Measurements from ENCODE around the gene GATD1.

GATD1 gene

DNA sequence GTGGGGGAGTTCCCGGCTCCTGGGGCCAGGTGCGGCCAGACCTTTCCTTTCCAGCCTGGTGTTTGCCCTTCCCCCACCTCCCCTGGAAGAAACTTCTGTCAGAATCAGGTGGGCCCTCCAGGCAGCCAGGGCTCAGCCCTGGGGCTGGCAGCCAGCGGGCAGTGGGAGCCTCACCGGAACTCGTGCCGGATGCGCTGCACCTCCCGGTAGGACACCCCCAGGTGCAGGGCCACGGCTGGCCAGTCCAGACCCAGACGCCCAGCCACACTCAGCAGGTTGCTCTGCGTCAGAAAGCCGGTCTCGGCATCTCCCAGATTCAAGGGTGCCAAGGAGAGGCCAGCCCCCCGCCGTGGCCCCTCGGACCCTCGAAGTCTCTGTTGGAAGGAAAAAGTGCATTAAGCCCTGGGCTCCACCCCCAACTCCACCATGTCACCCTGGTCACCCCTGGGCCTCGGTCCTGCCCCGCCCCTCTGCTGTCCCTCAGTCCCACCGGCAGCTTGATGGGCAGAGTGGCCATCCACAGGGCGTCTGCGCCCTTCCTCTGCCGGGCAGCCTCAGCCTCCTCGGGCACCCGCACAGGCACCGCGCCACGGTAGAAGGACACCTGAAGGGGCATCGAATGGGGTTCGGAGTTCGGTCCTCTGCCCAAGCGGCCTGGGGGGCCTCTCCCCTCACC lies 22.5 kb upstream of the GATD1 start:
- no peak for DNase-seq (ENCODE audit: low read depth in 2 of 2)
- TF ChIP-seq, protein P1, sequence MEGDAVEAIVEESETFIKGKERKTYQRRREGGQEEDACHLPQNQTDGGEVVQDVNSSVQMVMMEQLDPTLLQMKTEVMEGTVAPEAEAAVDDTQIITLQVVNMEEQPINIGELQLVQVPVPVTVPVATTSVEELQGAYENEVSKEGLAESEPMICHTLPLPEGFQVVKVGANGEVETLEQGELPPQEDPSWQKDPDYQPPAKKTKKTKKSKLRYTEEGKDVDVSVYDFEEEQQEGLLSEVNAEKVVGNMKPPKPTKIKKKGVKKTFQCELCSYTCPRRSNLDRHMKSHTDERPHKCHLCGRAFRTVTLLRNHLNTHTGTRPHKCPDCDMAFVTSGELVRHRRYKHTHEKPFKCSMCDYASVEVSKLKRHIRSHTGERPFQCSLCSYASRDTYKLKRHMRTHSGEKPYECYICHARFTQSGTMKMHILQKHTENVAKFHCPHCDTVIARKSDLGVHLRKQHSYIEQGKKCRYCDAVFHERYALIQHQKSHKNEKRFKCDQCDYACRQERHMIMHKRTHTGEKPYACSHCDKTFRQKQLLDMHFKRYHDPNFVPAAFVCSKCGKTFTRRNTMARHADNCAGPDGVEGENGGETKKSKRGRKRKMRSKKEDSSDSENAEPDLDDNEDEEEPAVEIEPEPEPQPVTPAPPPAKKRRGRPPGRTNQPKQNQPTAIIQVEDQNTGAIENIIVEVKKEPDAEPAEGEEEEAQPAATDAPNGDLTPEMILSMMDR (IDR thresholded peaks at IDR 0.05; ENCODE audit: low read depth, low read length) = no peak
- H3K4me3 ChIP-seq (replicated peaks in 1 of 2; ENCODE audit: low read depth in 2 of 2, low read length in 2 of 2) = no peak overlapping the region

DNA sequence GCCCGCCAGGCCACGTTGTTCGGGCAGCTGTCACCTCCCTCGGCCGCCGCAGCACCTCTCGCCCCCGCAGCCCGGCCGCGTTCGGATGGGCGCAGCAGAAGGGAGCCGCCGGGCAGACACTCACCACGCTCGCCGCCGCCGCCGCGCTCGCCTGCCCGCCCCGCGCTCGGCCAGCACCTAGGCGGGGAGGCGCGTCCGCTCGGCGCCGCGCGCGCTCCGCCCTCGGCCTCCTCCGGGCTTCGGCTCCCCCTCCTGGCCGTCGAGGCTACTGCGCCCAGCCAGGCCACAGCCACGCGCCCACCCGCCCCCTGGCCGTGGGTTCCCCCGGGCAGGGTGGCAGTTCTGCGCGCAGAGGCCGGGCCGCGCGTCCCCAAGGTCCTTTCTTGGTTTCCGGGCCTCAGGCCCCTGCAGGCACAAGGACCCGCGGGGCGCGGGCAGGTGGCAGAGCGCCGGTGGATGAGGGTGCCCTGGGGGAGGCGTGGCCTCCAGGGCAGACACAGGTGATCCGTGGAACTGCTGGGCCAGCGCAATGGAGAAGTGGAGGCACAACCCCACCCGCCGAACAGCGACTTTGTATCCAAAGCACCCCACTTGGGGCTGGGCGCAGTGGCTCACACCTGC lies 20.9 kb upstream of the GATD1 start, which contains the start of gene SLC25A22:
SLC25A22 (minus strand) TSS at position 189 of the 621 bp plus-strand sequence. CDS start 3,275 bp downstream, outside the sequence.
- TF ChIP-seq, protein P1 (IDR thresholded peaks at IDR 0.05; ENCODE audit: low read depth, low read length) = peak; percentile 38
- H3K4me3 ChIP-seq (replicated peaks in 1 of 2; ENCODE audit: low read depth in 2 of 2, low read length in 2 of 2) = peak within 1 kb of the TSS; percentile 69 to 77
- peak; percentile 67 to 75 for DNase-seq (ENCODE audit: low read depth in 2 of 2)

DNA sequence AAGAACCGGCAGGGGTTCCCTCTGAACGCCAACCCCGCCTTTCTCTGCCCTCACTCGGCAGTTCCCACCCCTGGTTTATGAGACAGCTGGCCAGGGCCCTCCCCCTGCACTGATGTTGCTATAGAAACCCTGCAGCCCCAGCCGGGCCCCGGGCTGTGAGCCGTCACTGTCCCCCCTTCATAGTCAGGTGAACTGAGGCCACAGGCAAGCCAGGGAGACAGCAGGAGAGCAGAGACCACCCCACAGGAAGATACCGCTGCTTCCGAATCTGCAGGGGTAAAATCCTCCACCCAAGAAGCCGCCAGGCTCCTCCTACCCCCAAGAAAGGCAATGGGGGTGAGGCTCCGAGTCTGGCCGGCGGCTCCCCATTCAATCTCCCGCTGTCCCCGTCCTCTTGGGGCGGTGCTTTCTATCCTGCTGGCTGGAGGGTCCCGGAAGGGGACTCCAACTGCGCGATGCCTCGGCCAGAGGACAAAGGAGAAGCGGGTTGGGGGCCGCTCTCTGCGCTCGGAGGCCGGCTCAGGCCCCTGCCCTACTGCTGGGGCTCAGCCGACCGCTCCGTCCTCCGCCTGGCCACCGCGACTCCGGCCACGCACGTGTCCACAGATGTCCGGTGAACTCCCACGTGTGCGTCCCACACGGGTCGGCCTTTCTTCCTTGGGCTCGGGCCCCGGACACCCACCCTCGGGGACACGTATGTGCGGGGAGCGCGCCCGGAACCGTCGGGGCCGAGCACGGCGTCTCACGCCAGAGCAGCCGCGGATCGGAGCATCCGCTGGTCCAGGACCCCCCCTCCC lies 20.2 kb upstream of the GATD1 start:
- peak overlapping the region; percentile 69 to 77 for H3K4me3 ChIP-seq (replicated peaks in 1 of 2; ENCODE audit: low read depth in 2 of 2, low read length in 2 of 2)
- peak; percentile 77 to 82 for DNase-seq (ENCODE audit: low read depth in 2 of 2)
- TF ChIP-seq, protein P1 (IDR thresholded peaks at IDR 0.05; ENCODE audit: low read depth, low read length) = no peak

DNA sequence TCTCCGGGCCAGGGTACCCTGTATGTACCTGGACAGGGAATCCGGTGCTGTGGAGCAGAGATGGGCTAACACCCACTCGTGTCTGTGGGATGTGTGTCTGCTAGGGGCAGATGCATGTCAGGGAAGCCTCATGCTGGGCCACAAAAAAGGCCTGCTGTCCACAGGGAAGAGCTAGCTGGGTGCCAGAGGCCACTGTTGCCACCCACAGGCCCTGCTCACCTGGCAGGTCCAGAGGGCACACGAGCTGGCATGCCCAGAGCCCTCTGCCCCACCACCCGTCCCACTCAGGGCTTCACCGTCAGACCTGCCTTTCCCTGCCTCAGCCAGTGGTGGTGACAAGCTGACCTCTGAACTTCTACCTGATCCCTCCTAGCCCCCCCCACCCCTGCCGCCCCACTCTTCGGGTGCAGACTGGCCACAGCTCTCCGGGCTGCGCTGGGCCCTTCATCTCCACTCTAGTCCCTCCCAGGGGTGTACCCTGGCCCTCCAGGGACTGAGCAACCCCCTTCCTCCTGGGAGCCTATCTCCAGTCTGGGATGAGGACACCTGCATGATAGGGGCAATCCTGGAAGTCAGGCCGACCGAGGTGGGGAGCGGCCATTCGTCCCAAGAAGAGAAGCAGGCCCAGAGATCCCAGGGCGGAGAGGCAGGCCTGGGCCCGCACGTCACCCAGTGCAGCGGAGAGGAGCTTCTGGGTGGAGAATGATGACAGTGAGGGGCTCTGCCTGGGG lies 19.4 kb upstream of the GATD1 start:
- peak overlapping the region; percentile 69 to 77 for H3K4me3 ChIP-seq (replicated peaks in 1 of 2; ENCODE audit: low read depth in 2 of 2, low read length in 2 of 2)
- no peak for DNase-seq (ENCODE audit: low read depth in 2 of 2)
- TF ChIP-seq, protein P1 (IDR thresholded peaks at IDR 0.05; ENCODE audit: low read depth, low read length) = no peak

DNA sequence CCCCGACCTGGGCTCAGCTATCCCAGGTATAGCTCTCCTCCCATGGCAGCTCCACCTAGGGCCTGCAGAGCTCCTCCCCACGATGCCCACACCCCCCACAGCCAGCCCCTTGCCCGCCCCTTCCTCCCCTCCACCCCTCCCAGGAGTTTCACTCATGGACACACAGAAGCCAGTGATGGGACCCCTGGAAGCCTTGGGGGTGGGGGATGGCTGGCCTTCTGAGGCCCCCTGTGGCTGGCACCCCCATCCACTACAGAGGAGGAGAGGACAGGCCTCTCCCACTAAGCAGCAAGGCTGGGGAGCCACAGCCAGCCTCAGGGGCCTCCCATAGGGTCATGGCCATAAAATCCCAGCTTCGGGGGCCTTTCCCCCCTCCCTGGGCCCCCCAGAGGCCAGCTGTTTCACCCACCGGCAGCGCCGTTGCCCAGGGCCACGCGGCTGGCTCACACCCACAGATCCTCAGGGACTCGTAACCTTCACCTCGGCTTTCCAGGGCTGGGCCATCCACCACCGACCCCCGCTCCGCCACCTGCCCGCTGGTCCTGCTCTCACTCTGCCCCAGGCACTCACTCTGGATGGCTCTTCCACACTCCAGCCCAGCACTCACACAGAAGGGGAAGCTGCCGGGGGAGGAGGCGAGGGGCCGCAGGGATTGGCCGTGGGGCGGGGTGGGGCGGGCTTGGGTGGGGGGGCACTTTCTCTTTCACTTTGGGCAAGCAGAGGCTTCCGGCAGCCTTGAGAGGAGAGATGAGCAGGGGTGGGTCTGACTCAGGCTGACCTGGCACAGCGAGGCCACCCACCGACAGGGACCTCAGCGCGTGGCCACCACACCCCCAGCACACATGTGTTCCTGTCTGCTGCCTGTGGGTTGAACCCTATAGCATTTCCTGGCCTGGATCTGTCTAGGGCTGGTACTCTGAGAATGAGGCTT lies 18.6 kb upstream of the GATD1 start:
- TF ChIP-seq, protein P1 (IDR thresholded peaks at IDR 0.05; ENCODE audit: low read depth, low read length) = no peak
- DNase-seq (ENCODE audit: low read depth in 2 of 2) = peak; percentile 81 to 84

More for the DNA sequence above, 18.6 kb upstream of the GATD1 start:
- H3K4me3 ChIP-seq (replicated peaks in 1 of 2; ENCODE audit: low read depth in 2 of 2, low read length in 2 of 2) = peak overlapping the region; percentile 69 to 77
